GM19395 (cell line): ENCODE results near the gene TRIOBP.

Source experiments
- ATAC-seq: cut with Tn5 transposase; IDR thresholded peaks from one replicate; pipeline ENCODE4 v1.9.1; 2021; ENCODE audit warnings: mild to moderate bottlenecking, moderate library complexity; ENCODE audit not compliant: unreplicated experiment

TRIOBP gene

GRCh38 chr22:37728620-37729019 is 31.8 kb downstream of the TRIOBP start:
- ATAC-seq = no peak

DNA sequence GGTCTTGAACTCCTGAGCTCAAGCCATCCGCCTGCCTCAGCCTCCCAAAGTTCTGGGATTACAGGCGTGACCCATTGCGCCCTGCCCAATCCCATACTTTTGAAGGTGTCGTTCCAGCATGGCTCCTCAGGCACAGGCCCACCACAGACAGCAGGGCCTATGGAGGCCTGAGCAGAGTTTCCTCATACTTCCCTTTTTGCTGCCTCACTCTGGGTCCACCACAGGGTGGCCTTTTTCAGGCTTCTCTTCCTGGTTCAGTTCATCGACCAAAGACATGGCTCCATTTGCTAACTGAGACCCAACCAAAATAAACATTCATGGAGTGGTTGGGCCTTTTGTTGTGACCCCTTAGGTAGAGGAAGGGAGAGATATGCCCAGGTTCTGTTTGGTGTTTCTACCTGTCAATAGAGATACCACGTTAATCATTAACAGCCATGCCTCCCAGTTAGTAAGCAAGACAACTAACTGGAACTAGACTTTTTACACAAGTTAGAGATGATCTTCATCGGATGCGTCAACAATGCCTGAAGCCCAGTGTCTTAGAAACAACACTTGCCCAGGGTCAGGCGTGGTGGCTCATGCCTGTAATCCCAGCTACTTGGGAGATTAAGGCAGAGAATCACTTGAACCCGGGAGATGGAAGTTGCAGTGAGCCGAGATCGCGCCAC is 35.1 kb downstream of the TRIOBP start:
- no peak for ATAC-seq

DNA sequence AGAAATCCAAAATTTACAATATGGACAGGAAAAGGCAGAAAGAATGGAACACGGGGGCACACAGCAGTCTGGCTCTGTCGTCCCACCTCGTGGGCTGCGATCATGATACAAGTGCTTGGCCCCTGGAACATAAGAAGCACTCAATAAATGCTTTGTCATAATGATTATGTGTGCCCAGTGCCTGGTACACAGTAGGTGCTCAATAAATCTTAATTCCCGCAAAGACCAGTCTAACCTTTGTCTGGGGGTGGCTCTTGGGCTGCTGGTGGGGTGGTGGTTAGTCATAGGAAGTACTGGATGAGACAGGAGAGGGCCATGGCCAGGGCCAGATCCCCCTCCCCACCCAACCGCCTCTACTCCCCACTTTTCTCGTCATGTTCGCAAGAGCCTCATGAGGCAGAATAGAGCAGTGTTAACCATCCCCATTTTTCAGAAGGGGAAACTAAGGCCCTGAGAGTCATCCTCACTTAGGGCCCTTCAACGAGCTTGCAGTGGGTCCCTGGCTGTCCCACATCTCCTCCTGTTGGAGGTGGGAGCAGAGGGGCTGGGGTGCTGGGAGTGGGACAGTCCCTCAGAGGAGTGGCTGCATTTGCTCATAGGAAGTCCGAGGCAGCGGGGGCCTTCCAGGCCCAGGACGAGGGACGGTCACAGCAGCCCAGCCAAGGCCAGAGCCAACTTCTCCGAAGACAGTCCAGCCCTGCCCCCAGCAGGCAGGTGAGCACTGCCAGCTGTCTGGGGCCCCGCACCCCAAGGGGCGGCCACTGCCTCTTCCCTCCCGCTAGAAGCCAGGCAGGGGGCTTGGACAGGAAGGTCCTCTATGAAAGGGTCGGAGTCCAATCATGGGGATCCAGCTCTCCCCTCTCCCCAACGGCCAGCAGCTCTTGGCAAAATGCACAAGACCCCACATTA is 36.1 kb downstream of the TRIOBP start:
- ATAC-seq = no peak

- ATAC-seq = no peak
These were observed 37.0 kb downstream of the TRIOBP start for GRCh38 chr22:37733625-37734401.

DNA sequence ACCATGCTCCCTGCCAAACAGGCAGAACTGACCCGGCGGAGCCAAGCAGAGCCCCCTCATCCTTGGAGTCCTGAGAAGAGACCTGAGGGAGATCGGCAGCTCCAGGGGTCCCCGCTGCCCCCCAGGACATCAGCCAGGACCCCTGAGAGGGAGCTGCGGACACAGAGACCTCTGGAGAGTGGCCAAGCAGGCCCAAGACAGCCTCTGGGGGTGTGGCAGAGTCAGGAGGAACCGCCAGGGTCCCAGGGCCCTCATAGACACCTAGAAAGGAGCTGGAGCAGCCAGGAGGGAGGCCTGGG is 37.5 kb downstream of the TRIOBP start:
- no peak for ATAC-seq

DNA sequence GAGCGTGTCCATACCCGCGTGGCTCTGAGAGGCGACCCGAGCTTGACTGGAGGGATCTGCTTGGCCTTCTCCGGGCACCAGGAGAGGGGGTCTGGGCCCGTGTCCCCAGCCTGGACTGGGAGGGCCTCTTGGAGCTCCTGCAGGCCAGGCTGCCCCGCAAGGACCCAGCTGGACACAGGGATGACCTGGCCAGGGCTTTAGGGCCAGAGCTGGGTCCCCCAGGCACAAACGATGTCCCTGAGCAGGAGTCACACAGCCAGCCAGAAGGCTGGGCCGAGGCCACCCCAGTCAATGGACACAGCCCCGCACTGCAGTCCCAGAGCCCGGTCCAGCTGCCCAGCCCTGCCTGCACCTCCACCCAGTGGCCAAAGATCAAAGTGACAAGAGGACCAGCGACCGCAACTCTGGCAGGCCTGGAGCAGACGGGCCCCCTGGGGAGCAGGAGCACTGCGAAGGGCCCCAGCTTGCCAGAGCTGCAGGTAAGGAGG is 38.2 kb downstream of the TRIOBP start:
- ATAC-seq = no peak

GRCh38 chr22:37739035-37739434 is 42.2 kb downstream of the TRIOBP start:
- ATAC-seq = no peak

DNA sequence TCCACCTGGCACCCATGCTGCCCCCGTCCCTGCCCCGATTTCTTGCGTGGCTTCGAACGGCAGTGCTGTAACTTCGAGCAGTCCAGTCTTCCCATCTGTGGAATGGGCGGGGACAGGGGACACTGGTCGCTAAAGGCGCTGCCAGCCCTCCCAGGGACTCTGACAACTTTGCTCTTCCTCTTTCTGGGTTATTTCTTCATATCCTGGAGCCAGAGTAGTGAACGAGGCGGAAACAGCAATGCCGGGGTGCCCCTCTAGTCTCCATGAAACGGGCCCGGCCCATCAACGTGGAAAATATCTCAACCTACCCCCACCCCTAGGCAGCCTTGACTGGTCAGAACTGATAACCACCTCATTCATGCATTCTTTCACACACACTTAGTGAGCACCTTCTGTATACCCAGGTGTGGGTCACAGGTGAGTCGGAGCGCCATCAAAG is 42.8 kb downstream of the TRIOBP start:
- no peak for ATAC-seq

DNA sequence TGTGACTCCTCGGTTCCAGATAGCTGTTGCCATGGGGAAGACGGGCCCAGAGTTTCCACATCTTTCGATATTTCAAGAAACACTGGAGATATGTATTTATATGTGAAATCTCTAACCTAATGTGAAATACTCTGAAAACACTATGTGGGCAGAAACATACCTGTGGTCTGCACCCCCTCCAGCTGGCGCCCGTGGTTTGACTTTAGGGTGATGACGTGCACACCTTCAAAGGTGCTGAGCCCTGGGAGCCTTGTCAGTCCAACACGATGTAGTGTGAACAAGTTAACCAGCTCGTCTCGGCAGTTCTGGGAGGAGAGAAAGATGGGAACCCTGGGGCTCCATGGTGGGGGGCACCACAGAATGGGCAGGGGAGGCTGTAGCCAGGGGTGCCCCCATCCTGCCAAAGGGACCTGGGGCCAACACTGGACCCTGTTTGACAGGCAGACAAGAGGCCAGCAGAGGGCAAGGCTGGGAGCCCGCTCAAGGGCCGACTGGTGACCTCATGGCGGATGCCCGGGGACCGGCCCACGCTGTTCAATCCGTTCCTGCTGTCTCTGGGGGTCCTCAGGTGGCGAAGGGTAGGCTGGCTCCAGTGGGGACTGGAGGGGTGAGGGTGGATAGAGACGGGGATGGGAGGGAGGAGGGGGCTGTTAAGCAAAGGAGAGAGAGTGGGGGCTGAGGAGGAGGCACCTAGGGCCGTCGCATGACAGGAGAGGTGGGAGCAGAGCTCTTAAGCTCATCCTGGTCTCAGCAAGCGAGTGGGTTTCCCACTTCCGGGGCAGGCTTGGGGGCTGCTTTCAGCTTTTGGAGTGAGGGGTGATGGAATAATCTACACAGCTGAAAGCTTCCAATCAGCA is 43.8 kb downstream of the TRIOBP start:
- no peak for ATAC-seq

DNA sequence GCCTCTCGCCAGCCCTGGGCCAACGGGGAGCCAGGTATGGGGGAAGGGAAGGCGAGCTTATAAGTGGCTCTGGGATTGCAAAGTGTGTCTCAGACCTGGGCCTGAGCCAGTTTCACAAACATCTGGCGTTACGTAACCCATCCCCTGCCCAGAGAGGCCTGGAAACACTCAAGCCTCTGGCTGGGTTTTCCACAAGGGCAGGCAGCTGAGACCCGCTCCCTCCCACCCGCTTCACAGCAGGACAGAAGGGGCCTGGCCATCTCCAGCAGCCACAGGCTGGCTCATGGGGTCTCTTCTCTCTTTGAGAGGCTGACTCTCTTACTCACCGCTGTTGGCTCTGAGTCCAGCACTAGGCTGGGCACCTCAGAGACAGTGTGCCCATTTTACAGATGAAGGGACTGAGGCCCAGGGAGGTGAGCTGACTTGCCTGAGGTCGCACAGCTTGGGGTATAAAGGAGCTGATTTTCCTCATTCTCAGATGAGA is 44.5 kb downstream of the TRIOBP start:
- ATAC-seq = no peak

DNA sequence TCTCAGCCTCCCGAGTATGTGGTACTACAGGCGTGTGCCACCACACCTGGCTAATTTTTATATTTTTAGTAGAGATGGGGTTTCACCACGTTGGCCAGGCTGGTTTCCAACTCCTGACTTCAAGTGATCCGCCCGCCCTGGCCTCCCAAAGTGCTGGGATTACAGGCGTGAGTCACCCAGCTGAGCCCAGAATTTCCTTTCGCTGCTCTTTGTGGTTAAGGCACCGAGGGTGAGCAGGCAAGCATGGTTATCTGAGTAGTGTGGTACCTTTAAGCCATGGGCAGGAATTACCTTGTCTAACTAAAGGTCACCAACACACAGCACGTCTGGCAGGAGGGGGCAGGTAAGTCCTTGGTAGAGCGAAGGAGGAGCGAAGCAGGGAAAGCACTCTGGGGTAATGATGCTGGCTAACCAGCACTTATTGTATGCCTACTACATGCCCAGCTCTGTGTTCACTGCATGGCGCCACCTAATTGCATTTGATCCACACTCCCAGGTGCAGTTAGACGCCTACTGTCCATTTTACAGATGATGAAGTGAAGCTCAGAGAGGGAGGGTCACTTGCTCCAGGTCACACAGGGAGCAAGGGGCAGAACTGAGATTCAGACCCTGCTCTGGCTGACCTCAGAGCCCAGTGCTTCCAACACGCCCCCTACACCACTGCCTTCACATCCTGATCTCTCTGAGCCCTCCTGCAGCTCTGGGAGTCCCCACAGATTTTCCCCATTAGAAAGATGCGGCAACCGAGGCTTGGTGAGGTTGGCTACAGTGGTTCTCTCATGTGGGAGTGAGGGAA is 45.7 kb downstream of the TRIOBP start:
- ATAC-seq = no peak

DNA sequence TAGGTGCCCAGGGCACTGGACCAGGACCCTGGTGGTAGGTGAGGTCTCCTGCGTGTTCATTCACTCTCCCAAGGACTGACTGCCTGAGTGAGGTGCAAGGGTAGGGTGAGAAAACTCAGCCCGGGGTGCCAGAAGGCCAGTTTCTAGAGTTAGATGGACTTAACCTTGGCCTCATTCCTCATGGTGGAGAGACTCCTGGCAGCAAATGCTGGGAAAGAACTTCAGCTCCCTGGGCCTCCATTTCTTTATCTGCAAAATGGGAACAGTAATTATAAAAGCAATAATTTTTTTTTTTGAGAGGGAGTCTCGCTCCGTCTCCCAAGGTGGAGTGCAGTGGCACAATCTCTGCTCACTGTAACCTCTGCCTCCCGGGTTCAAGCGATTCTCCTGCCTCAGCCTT is 47.7 kb downstream of the TRIOBP start:
- no peak for ATAC-seq

- no peak for ATAC-seq
These were observed 48.9 kb downstream of the TRIOBP start for GRCh38 chr22:37745548-37746365.

- ATAC-seq = no peak
These were observed 49.7 kb downstream of the TRIOBP start for GRCh38 chr22:37746366-37747079.

GRCh38 chr22:37747080-37747714 is 50.3 kb downstream of the TRIOBP start:
- ATAC-seq = no peak

GRCh38 chr22:37747715-37748100 is 50.9 kb downstream of the TRIOBP start:
- ATAC-seq = no peak

DNA sequence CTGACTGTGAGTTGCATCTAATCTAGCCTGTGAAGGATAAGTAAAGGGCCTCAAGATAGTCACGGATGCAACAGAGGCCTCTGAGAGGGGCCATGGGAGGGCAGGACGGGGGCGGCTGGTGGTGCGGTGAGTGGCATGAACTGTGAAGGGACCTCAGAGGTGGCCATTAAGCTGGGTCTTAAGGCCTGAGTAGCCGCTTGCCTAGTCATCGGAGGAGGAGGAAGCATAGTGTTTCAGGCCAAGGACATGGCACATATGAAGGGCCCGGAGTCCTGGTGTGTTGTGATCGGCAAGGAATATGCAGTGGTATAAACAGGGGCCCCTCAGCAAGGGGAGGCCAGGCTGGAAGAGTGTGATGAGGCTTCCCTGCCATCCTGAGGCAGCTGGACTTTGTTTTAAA is 51.8 kb downstream of the TRIOBP start:
- ATAC-seq = no peak

- no peak for ATAC-seq
These were observed 52.4 kb downstream of the TRIOBP start for GRCh38 chr22:37749226-37749625.
